Measurements from ENCODE around the gene SWSAP1. TPM values are rescaled to one million over a fixed set of nuclear protein-coding genes. Genes with fewer than 3 reads are reported as not detected.

SWSAP1 gene
- 2.7 and 3.9 TPM in 2 replicates for total RNA-seq

GRCh38 chr19:11374433-11375142 is at the start of gene SWSAP1:
Gene SWSAP1 (plus strand): TSS chr19:11374666. CDS start chr19:11374681, 15 bp downstream.

GRCh38 chr19:11339254-11340098 is 35.0 kb upstream of the SWSAP1 start, which contains the start of gene RAB3D:
Gene RAB3D (minus strand): TSS chr19:11339657. CDS start chr19:11337399, 2,258 bp downstream.

GRCh38 chr19:11346104-11346940 is 28.1 kb upstream of the SWSAP1 start, which contains the start of the genes CCDC159 and TMEM205:
Gene CCDC159 (plus strand): TSS chr19:11346519. CDS start chr19:11346607, 88 bp downstream.
Gene TMEM205 (minus strand): TSS chr19:11346268. CDS start chr19:11345619, 649 bp downstream.

GRCh38 chr19:11355160-11356073 is 19.0 kb upstream of the SWSAP1 start, which contains the start of gene PLPPR2:
Gene PLPPR2 (plus strand): TSS chr19:11355432. CDS start chr19:11357674, 2,242 bp downstream.

GRCh38 chr19:11418549-11419506 is 44.4 kb downstream of the SWSAP1 start, which contains the start of gene RGL3:
Gene RGL3 (minus strand): TSS chr19:11419314. CDS start chr19:11419278, 36 bp downstream.

Other genes starting within 250 kb of the SWSAP1 start
- 14.7 and 43.4 TPM in 2 replicates for gene SPC24, start 218.9 kb upstream of the SWSAP1 start, total RNA-seq
- 15.2 and 19.4 TPM in 2 replicates for gene KANK2, start 177.1 kb upstream of the SWSAP1 start, total RNA-seq
- not detected in 2 replicates for gene ANGPTL8, start 135.0 kb upstream of the SWSAP1 start, total RNA-seq
- gene DOCK6, start 112.1 kb upstream of the SWSAP1 start, total RNA-seq, result 30.8 and 61.5 TPM in 2 replicates
- not detected in 2 replicates for gene TSPAN16, start 78.5 kb upstream of the SWSAP1 start, total RNA-seq
- 42.8 and 59.5 TPM in 2 replicates for gene RAB3D, start 35.0 kb upstream of the SWSAP1 start, total RNA-seq
- 202 and 213 TPM in 2 replicates for gene TMEM205, start 28.4 kb upstream of the SWSAP1 start, total RNA-seq
- 3.4 and 5.3 TPM in 2 replicates for gene CCDC159, start 28.1 kb upstream of the SWSAP1 start, total RNA-seq
- 11.5 and 15.8 TPM in 2 replicates for gene PLPPR2, start 19.2 kb upstream of the SWSAP1 start, total RNA-seq
- 3.4 and 5.0 TPM in 2 replicates for gene EPOR, start 9.6 kb downstream of the SWSAP1 start, total RNA-seq
- gene RGL3, start 44.6 kb downstream of the SWSAP1 start, total RNA-seq, result not detected in 2 replicates
- not detected in 2 replicates for gene ODAD3, start 60.5 kb downstream of the SWSAP1 start, total RNA-seq
- 157 and 216 TPM in 2 replicates for gene PRKCSH, start 61.0 kb downstream of the SWSAP1 start, total RNA-seq
- 0.70 TPM in 1 of 2 replicates, not detected in the other for gene ELAVL3, start 106.4 kb downstream of the SWSAP1 start, total RNA-seq
- 6.7 and 8.4 TPM in 2 replicates for gene ZNF653, start 131.2 kb downstream of the SWSAP1 start, total RNA-seq
- gene ECSIT, start 154.5 kb downstream of the SWSAP1 start, total RNA-seq, result 54.9 and 71.0 TPM in 2 replicates
- gene CNN1, start 164.2 kb downstream of the SWSAP1 start, total RNA-seq, result not detected in 2 replicates
- gene ELOF1, start 184.6 kb downstream of the SWSAP1 start, total RNA-seq, result 45.7 and 54.3 TPM in 2 replicates
- gene ACP5, start 203.0 kb downstream of the SWSAP1 start, total RNA-seq, result 20.6 and 32.1 TPM in 2 replicates
- gene ZNF627, start 222.8 kb downstream of the SWSAP1 start, total RNA-seq, result 7.4 and 8.3 TPM in 2 replicates

Data from hair follicular keratinocyte (primary cell).